IMR-90 (cell line): ENCODE results near the gene WNT7A. TPM values are rescaled to one million over a fixed set of nuclear protein-coding genes. Genes with fewer than 3 reads are reported as not detected.

Source experiments
- ATAC-seq: fragments of 200-7000 bp; cut with Tn5 transposase; 2 replicates; pipeline ENCODE4 v1.9.1; 2020; ENCODE audit warnings: low read depth, mild to moderate bottlenecking, moderate library complexity
- BruUV-seq: library from RNA; stranded (reverse); fragments of 400-500 nt; replicated peaks from 2 replicates; lab custom pipeline; 2021; lab: Mats Ljungman, UMichigan
- CTCF ChIA-PET: fragments of 300-600 bp; formaldehyde crosslinking; extraction: SDS; loops from one replicate; lab custom pipeline; 2021; ENCODE audit warnings: antibody characterized with exemption; lab: Yijun Ruan, JAX
- POLR2A ChIA-PET: fragments of 300-600 bp; sonication (Branson Sonifier 250); formaldehyde crosslinking; loops from one replicate; lab custom pipeline; 2022; ENCODE audit warnings: antibody characterized with exemption; ENCODE audit not compliant: unreplicated experiment; lab: Charles Lee
- DNase-seq: peaks from one replicate; pipeline ENCODE4 v3.0.0; 2013
- H2AFZ ChIP-seq: replicated peaks from 2 replicates; pipeline ENCODE3; 2013; ENCODE audit warnings: low read length, mild to moderate bottlenecking; ENCODE audit not compliant: poor library complexity
- H2AK5ac ChIP-seq: 2 replicates; pipeline ENCODE4 v1.6.1; 2013; ENCODE audit warnings: low read depth, low read length, inconsistent platforms
- H2AK9ac ChIP-seq: replicated peaks from 2 replicates; pipeline ENCODE3; 2013; ENCODE audit warnings: mild to moderate bottlenecking, low read depth, low read length, moderate library complexity; ENCODE audit not compliant: poor library complexity
- H2BK120ac ChIP-seq: 2 replicates; pipeline ENCODE4 v1.6.1; 2013; ENCODE audit warnings: low read depth, low read length, inconsistent platforms
- H2BK15ac ChIP-seq: 3 replicates; pipeline ENCODE4 v1.6.1; 2013; ENCODE audit warnings: low read depth, low read length, inconsistent platforms
- H2BK20ac ChIP-seq: 2 replicates; pipeline ENCODE4 v1.6.1; 2013; ENCODE audit warnings: low read depth, mild to moderate bottlenecking, inconsistent platforms, low read length, moderate library complexity
- H2BK5ac ChIP-seq: 2 replicates; pipeline ENCODE4 v1.6.1; 2013; ENCODE audit warnings: mild to moderate bottlenecking, low read depth, low read length, inconsistent platforms; ENCODE audit not compliant: poor library complexity, severe bottlenecking
- H3K14ac ChIP-seq: replicated peaks from 2 replicates; pipeline ENCODE4 v1.6.1; 2013; ENCODE audit warnings: low read depth, low read length, inconsistent platforms
- H3K18ac ChIP-seq: 2 replicates; pipeline ENCODE4 v1.6.1; 2013; ENCODE audit warnings: low read depth, low read length, control low read depth
- H3K23ac ChIP-seq: 2 replicates; pipeline ENCODE4 v1.6.1; 2013; ENCODE audit warnings: low read depth, low read length, inconsistent platforms
- H3K27ac ChIP-seq: 2 replicates; pipeline ENCODE4 v1.5.1; 2013; ENCODE audit warnings: mild to moderate bottlenecking, control low read depth, low read length; ENCODE audit not compliant: insufficient read depth
- H3K27me3 ChIP-seq: 2 replicates; pipeline ENCODE4 v1.6.1; 2013; ENCODE audit warnings: low read length; ENCODE audit not compliant: control insufficient read depth, insufficient read depth
- H3K36me3 ChIP-seq: 2 replicates; pipeline ENCODE4 v1.6.1; 2013; ENCODE audit warnings: low read length, mixed read lengths; ENCODE audit not compliant: control insufficient read depth, insufficient read depth
- H3K4ac ChIP-seq: 2 replicates; pipeline ENCODE4 v1.6.1; 2013; ENCODE audit warnings: low read depth, low read length, inconsistent platforms
- H3K4me1 ChIP-seq: 2 replicates; pipeline ENCODE4 v1.6.1; 2013; ENCODE audit warnings: low read length, mixed read lengths; ENCODE audit not compliant: control insufficient read depth, insufficient read depth
- H3K4me2 ChIP-seq: 2 replicates; pipeline ENCODE4 v1.6.1; 2013; ENCODE audit warnings: low read depth, mild to moderate bottlenecking, control low read depth, low read length, moderate library complexity
- H3K4me3 ChIP-seq: 2 replicates; pipeline ENCODE4 v1.5.1; 2013; ENCODE audit warnings: low read depth, mild to moderate bottlenecking, control low read depth, low read length, moderate library complexity; ENCODE audit not compliant: insufficient read depth
- H3K56ac ChIP-seq: 2 replicates; pipeline ENCODE4 v1.6.1; 2013; ENCODE audit warnings: low read length, inconsistent platforms; ENCODE audit not compliant: insufficient read depth; ENCODE audit errors: extremely low read depth
- H3K79me1 ChIP-seq, 2 experiments: 2 replicates each; pipeline ENCODE4 v1.6.1; 2013; ENCODE audit warnings: low read length in 2 of 2, inconsistent platforms in 1 of 2, low read depth in 1 of 2
- H3K9ac ChIP-seq: 2 replicates; pipeline ENCODE4 v1.6.1; 2013; ENCODE audit warnings: low read depth, low read length, control low read depth
- H3K9me1 ChIP-seq: 2 replicates; pipeline ENCODE4 v1.6.1; 2013; ENCODE audit warnings: low read length, inconsistent platforms; ENCODE audit not compliant: insufficient read depth
- H3K9me3 ChIP-seq: 2 replicates; pipeline ENCODE4 v1.6.1; 2013; ENCODE audit warnings: low read length; ENCODE audit not compliant: control insufficient read depth, insufficient read depth
- H4K20me1 ChIP-seq: 2 replicates; pipeline ENCODE4 v1.6.1; 2013; ENCODE audit warnings: low read length, inconsistent platforms; ENCODE audit not compliant: insufficient read depth
- H4K5ac ChIP-seq: 2 replicates; pipeline ENCODE4 v1.6.1; 2013; ENCODE audit warnings: mild to moderate bottlenecking, low read depth, low read length, control low read depth
- H4K8ac ChIP-seq, 2 experiments: 2 replicates each; pipeline ENCODE4 v1.6.1; 2013; ENCODE audit warnings: low read depth in 2 of 2, low read length in 2 of 2, control low read depth in 1 of 2, inconsistent platforms in 1 of 2
- H4K91ac ChIP-seq: 2 replicates; pipeline ENCODE4 v1.6.1; 2013; ENCODE audit warnings: low read depth, low read length, inconsistent platforms; ENCODE audit not compliant: insufficient read depth
- RFX5 ChIP-seq: IDR thresholded peaks from 2 replicates; pipeline ENCODE4 v1.8.0; 2012; ENCODE audit warnings: low read depth, mild to moderate bottlenecking, low read length, moderate library complexity
- WGBS, 2 experiments: methylation state at CpG; one replicate each; pipeline versions ENCODE4 v1.1.5 to v1.1.7; 2013; ENCODE audit warnings: missing lambda C conversion rate in 2 of 2; ENCODE audit not compliant: insufficient read length in 1 of 2; ENCODE audit errors: extremely low coverage in 2 of 2; 5-methylcytosine and 5-hydroxymethylcytosine counted together
- dilution Hi-C: fragments of 300-500 bp; cut with HindIII; formaldehyde crosslinking; loops from one replicate; pipeline ENCODE4 v1.14.3; 2018; ENCODE audit warnings: low sequenced_read_pairs; ENCODE audit not compliant: unreplicated experiment
- in situ Hi-C: fragments of 300-500 bp; cut with MboI; formaldehyde crosslinking; loops from 3 replicates; pipeline ENCODE4 v1.14.3; 2019; ENCODE audit warnings: low sequenced_read_pairs, inconsistent platforms, mixed read lengths
- intact Hi-C: fragments of 100-400 bp; cut with micrococcal nuclease; formaldehyde crosslinking; loops from 2 replicates; pipeline ENCODE4 v1.10.0; 2022
- polyA plus RNA-seq, 3 experiments: library from polyadenylated mRNA; depleted of rRNA; stranded (reverse); fragments of >200 nt; gene quantifications; 2 replicates each; pipeline ENCODE4 v1.2.3, GENCODE V29; 2012; ENCODE audit warnings: low replicate concordance in 1 of 3
- total RNA-seq: library from RNA; depleted of rRNA; stranded (reverse); fragments of >200 nt; gene quantifications from 2 replicates; pipeline ENCODE4 v1.2.3, GENCODE V29; 2012

WNT7A gene
- total and polyA plus RNA-seq, 2 of the 4 experiments (the other 2 are of a cell fraction), result not detected

DNA sequence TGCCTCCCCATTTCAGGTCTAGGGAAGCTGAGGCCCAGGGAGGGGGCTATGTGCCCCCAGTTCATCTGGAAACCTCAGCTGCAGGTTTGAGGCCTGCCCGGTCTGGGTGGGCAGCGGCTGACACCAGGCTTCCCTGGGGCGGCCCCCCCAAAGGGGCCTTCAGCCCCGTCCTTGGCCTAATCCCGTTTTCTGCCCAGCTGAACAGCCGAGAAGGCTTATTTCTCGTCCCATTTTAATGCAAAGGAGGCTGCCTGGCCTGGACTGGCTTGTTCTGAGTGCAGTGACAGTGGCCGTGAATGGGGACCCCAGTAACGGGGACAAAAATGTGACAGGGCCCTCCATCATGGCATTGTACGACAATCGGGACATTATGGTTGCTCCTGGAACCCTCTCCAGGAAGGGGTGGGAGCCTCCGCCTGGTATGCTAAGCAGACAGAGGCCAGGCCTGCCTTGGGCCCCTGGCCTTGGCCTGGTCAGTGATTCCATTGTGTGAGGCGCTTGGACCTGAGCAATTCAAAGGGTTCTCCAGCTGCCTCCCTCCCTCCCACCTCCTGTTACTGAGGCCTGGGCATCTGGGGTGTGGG is 93.9 kb downstream of the WNT7A start:
- Histone ChIP-seq H3K36me3 (no peaks in the 10 kb centered on the region), H3K79me1 (no peaks in the 10 kb centered on the region), H4K91ac (no peak overlapping the region), H2BK20ac (no peak overlapping the region), H3K56ac (no peak overlapping the region), H2AK5ac (no peak overlapping the region), H3K9me3 (no peaks in the 10 kb centered on the region; the same call in 1 of the 2 replicates), H3K4me1 (no peaks in the 10 kb centered on the region), H2AK9ac (no peak overlapping the region), H2AFZ (no peak overlapping the region), H3K4ac (no peak overlapping the region), H3K27me3 (no peaks in the 10 kb centered on the region), H3K18ac (no peak overlapping the region), H2BK15ac (no peak overlapping the region), H3K27ac (no peak overlapping the region), H4K8ac (no peak overlapping the region), H3K9me1 (no peaks in the 10 kb centered on the region), H3K4me3 (no peak overlapping the region), H3K4me2 (no peak overlapping the region), H3K14ac (no peak overlapping the region), H2BK5ac (no peak overlapping the region), H4K20me1 (no peaks in the 10 kb centered on the region), H2BK120ac (no peak overlapping the region), H3K9ac (no peak overlapping the region), H4K5ac (no peak overlapping the region), H3K23ac (no peak overlapping the region)
- BruUV-seq, result no TSS peak
- intact Hi-C loops (no loop called here), dilution Hi-C loops (no loop called here), in situ Hi-C loops (no loop called here)
- ChIA-PET CTCF (interaction anchor here (0.6 kb wide), 1 partner anchor 1132 kb away, joined by 3 read pairs; no protein-coding TSS in a partner anchor), POLR2A (no interaction called here)
- ATAC-seq, result no peak
- no peak for TF ChIP-seq RFX5
- WGBS, 2 experiments, result 71% methylated on average over 8 of the region's 13 CpGs; no CpG with 5 or more reads in 1 of the 2 experiments
- no peak for DNase-seq
